ENCODE results near the gene TMCC1.
A peak's percentile ranks its signal among the peaks of the same experiment; 100 is the strongest.

The TMCC1 gene

GRCh38 chr3:129623447-129624118, 269.9 kb downstream of the TMCC1 start:
- TF ChIP-seq POLR2AphosphoS5 (IDR thresholded peaks at IDR 0.05; ENCODE audit: low read depth, low read length), result no peak
- peak in 1 of 2 experiments; percentile 50; a peak in 1 of 4 replicates for TF ChIP-seq REST (IDR thresholded peaks at IDR 0.05; ENCODE audit: insufficient read depth in 1 of 2, low read depth in 2 of 2, low read length in 2 of 2)

GRCh38 chr3:129622933-129623332, 270.6 kb downstream of the TMCC1 start:
- no peak for TF ChIP-seq FOXP2 (optimal IDR thresholded peaks at IDR 0.05; ENCODE audit: borderline replicate concordance, extremely low read depth, extremely low read length, insufficient read depth)
- TF ChIP-seq SIN3A (IDR thresholded peaks at IDR 0.05; ENCODE audit: borderline replicate concordance, insufficient read depth, low read length), result no peak

- TF ChIP-seq FOXP2 (optimal IDR thresholded peaks at IDR 0.05; ENCODE audit: borderline replicate concordance, extremely low read depth, extremely low read length, insufficient read depth), result no peak
- TF ChIP-seq REST (IDR thresholded peaks at IDR 0.05; ENCODE audit: insufficient read depth in 1 of 2, low read depth in 2 of 2, low read length in 2 of 2), result no peak
- no peak for TF ChIP-seq POLR2AphosphoS5 (IDR thresholded peaks at IDR 0.05; ENCODE audit: low read depth, low read length)
- no peak for TF ChIP-seq SIN3A (IDR thresholded peaks at IDR 0.05; ENCODE audit: borderline replicate concordance, insufficient read depth, low read length)
- no peak; the same call in 1 of the 2 replicates for TF ChIP-seq TAF1 (IDR thresholded peaks at IDR 0.05; ENCODE audit: borderline replicate concordance, insufficient read depth, low read length)
Measured at GRCh38 chr3:129622226-129622874, 271.2 kb downstream of the TMCC1 start.

GRCh38 chr3:129621626-129622225, 271.8 kb downstream of the TMCC1 start:
- no peak for TF ChIP-seq POLR2AphosphoS5 (IDR thresholded peaks at IDR 0.05; ENCODE audit: low read depth, low read length)
- TF ChIP-seq SIN3A (IDR thresholded peaks at IDR 0.05; ENCODE audit: borderline replicate concordance, insufficient read depth, low read length), result 0 out of 2 replicates have a peak, but pooled peaks have one; percentile 19
- TF ChIP-seq FOXP2 (optimal IDR thresholded peaks at IDR 0.05; ENCODE audit: borderline replicate concordance, extremely low read depth, extremely low read length, insufficient read depth), result no peak
- TF ChIP-seq REST (IDR thresholded peaks at IDR 0.05; ENCODE audit: insufficient read depth in 1 of 2, low read depth in 2 of 2, low read length in 2 of 2), result no peak
- no peak for TF ChIP-seq TAF1 (IDR thresholded peaks at IDR 0.05; ENCODE audit: borderline replicate concordance, insufficient read depth, low read length)

GRCh38 chr3:129620828-129621559, 272.5 kb downstream of the TMCC1 start:
- no peak for TF ChIP-seq FOXP2 (optimal IDR thresholded peaks at IDR 0.05; ENCODE audit: borderline replicate concordance, extremely low read depth, extremely low read length, insufficient read depth)
- TF ChIP-seq REST (IDR thresholded peaks at IDR 0.05; ENCODE audit: insufficient read depth in 1 of 2, low read depth in 2 of 2, low read length in 2 of 2), result no peak
- TF ChIP-seq POLR2AphosphoS5 (IDR thresholded peaks at IDR 0.05; ENCODE audit: low read depth, low read length), result no peak
- no peak for TF ChIP-seq TAF1 (IDR thresholded peaks at IDR 0.05; ENCODE audit: borderline replicate concordance, insufficient read depth, low read length)
- no peak for TF ChIP-seq SIN3A (IDR thresholded peaks at IDR 0.05; ENCODE audit: borderline replicate concordance, insufficient read depth, low read length)
